Fibroblast of pulmonary artery (primary cell): Measurements from ENCODE around the gene RBM12.

Source experiments
- DNase-seq: peaks from one replicate; pipeline ENCODE4 v3.0.0-alpha.2; 2010; ENCODE audit warnings: low read depth
- H3K4me3 ChIP-seq: replicated peaks from 2 replicates; pipeline ENCODE4 v1.5.1; 2011; ENCODE audit warnings: low read depth, mild to moderate bottlenecking, control low read depth, low read length, moderate library complexity
- TF ChIP-seq, protein P1 (sequence below): IDR thresholded peaks from 2 replicates; pipeline ENCODE4 v1.5.1; 2011; ENCODE audit warnings: mild to moderate bottlenecking, control low read depth, low read length, inconsistent platforms; ENCODE audit errors: missing control alignments

Gene RBM12

DNA sequence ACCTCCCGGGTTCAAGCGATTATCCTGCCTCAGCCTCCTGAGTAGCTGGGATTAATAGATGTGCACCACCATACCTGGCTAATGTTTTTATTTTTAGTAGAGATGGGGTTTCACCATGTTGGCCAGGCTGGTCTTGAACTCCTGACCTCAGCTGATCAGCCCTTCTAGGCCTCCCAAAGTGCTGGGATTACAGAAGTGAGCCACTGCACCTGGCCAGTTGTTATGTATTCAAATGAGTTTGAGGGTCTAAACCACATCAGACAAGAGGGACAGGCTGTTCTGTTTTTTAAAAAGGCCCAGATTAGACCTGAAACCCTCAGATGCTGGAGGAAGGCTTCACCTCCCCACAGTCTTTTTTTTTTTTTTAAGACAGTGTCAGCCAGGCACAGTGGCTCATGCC, 53.2 kb downstream of the RBM12 start:
- no peak overlapping the region for H3K4me3 ChIP-seq
- TF ChIP-seq, protein P1, sequence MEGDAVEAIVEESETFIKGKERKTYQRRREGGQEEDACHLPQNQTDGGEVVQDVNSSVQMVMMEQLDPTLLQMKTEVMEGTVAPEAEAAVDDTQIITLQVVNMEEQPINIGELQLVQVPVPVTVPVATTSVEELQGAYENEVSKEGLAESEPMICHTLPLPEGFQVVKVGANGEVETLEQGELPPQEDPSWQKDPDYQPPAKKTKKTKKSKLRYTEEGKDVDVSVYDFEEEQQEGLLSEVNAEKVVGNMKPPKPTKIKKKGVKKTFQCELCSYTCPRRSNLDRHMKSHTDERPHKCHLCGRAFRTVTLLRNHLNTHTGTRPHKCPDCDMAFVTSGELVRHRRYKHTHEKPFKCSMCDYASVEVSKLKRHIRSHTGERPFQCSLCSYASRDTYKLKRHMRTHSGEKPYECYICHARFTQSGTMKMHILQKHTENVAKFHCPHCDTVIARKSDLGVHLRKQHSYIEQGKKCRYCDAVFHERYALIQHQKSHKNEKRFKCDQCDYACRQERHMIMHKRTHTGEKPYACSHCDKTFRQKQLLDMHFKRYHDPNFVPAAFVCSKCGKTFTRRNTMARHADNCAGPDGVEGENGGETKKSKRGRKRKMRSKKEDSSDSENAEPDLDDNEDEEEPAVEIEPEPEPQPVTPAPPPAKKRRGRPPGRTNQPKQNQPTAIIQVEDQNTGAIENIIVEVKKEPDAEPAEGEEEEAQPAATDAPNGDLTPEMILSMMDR, result no peak
- no peak for DNase-seq

DNA sequence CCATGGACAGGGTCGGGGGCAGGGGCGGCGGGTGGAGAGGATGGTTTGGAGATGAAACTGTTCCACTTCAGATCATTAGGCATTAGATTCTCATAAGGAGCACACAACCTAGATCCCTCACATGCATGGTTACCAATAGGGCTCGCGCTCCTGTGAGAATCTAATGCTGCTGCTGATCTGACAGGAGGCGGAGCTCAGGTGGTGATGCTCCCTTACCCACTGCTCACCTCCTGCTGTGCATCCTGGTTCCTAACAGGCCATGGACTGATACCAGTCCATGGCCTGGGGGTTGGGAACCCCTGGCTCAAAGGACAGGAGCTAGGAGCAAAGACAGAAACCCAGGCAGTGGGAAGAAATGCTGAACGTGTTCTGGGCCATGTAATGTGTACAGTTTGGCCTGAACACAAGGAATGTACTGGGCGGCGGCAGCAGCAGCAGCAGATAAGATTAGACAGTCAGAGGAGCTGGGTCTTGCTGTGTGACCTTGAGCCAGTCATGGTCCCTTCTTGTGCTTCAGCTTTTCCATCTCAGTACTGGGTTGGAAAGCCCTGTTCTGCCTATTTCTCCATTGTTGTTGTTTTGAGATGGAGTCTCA, 53.8 kb downstream of the RBM12 start:
- H3K4me3 ChIP-seq, result no peak overlapping the region
- TF ChIP-seq, protein P1, result no peak
- DNase-seq, result no peak

DNA sequence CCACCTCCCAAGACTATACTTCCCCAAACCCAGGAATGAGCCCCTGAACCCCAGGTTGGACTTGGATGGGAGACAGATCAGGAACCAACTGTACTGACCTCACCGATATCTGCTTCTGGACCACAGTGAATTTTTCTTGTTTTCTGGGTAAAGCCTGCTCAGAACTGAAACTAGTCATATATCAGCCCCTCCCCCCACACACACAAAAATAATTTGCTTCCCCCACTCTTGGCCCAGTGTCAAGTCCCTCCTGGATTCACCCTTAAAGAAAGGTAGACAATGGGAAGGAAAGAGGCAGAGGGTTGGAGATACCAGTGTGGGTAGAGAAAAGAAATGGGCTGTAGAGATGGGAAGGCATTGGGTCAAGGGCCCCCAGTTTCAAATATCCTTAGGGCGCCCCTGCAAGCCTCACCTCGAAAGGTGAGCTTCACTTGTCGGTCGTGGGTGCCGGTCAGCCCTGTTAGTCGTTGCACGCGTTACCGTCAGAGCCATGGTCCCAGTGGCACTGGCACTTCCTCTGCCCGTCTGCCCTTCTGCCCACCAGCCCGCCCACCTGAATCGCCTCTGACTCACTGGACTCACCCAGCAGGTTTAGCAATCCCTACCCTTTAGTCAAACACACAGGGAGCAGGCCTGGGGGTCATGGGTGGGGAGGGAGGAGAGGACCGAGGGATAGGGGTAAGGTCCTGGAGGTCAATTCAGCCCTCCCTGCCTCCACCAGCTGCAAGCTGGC, 57.5 kb downstream of the RBM12 start:
- H3K4me3 ChIP-seq, result no peak overlapping the region
- no peak for DNase-seq
- TF ChIP-seq, protein P1, result no peak

DNA sequence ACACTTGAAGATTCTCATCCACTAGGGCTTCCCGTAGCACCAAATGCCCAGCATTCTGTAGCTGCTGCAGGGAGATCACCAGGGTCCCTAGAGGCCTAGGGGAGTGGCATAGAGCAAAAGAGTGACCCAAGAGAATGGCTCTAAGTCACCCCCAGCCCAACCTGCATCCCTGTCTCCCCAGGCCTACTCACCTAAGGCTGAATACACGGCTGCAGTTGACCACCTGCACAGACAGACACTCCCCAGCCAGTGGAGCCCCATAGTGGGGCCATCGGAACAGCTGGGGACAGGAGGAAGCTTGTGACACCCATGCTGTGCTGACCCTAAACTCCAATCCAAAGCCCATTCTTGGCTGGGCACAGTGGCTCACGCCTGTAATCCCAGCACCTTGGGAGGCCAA, 58.6 kb downstream of the RBM12 start:
- no peak overlapping the region for H3K4me3 ChIP-seq
- TF ChIP-seq, protein P1, result no peak
- no peak for DNase-seq

DNA sequence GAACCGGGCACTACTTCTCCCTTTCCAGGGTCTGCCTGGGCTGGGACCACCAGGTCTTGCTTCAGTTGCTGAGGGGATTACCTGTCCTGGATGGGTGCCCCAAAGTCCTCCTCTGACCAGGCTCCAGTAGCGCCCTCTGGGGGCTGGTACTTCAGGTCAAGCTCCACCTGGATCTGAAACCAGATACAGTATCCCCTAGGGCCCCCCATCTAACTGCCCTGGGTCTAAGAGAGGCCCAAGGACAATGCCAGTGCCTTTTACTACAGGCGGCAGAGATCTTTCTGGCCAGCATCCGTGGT, 60.3 kb downstream of the RBM12 start:
- no peak overlapping the region for H3K4me3 ChIP-seq
- TF ChIP-seq, protein P1, result peak; percentile 35
- DNase-seq, result no peak

DNA sequence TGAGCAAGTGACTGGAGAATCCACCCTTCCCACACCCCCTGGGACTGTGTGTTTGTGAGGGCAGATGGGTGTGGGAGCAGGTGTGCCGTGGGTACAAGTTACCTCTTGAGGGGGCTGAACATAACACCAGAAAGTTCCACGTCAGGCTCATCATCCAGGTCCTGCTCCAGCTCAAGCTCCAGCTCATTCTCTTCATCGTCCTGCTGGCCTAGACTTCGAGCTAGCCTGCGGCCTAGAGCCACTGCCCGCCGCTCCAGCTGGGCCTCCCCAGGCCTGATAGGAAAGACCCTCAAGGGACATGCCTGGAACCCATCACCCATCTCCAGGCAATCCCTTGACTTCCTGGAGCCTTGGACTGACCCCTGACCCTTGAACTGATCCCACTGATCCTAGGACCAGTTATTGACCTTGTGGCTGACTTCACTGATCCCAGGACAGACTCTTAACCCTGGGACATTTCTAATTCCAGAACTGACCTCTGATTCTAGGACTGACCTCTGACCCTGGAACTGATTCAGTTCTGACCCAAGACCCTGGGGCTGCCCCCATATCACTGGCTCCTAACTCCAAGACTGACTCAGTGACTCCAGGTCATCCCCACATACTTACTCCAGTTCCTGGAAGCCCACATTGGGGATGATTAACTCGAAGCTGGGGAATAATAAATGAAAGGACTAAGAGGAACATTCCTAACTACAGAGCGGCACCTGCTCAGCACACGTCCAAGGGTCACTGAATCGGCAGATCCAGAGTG, 60.8 kb downstream of the RBM12 start:
- H3K4me3 ChIP-seq, result no peak overlapping the region
- TF ChIP-seq, protein P1, result no peak
- DNase-seq, result no peak
